ENCODE data around the gene PRRT1. TPM values are rescaled to one million over a fixed set of nuclear protein-coding genes. Genes with fewer than 3 reads are reported as not detected.

The PRRT1 gene
- total RNA-seq, 1 experiment from 2014 or later, result 12.6 TPM

GRCh38 chr6:32175711-32176475 lies 24.2 kb upstream of the PRRT1 start, which contains the start of gene AGPAT1:
Gene AGPAT1 (minus strand): TSS chr6:32176084. CDS start chr6:32171496, 4,588 bp downstream.
- no TSS peak for BruUV-seq (replicated peaks)
- Histone ChIP-seq H3K27ac (peak within 1 kb of the TSS; percentile 86), H3K4me2 (peak within 1 kb of the TSS; percentile 83), H3K27me3 (ENCODE audit: insufficient read depth, low read depth) (no peaks in the 10 kb centered on the region), H2AFZ (peak within 1 kb of the TSS; percentile 86), H3K79me2 (ENCODE audit: low read depth) (peaks cover 29% of the 10 kb centered on the region), H3F3A (ENCODE audit: insufficient read depth, low read depth) (peaks cover 15% of the 10 kb centered on the region; the same call in 1 of the 2 replicates), H3K9me3 (ENCODE audit: insufficient read depth, low read depth) (no peaks in the 10 kb centered on the region), H3K36me3 (ENCODE audit: low read depth) (no peaks in the 10 kb centered on the region), H3K4me1 (replicated peaks; ENCODE audit: insufficient read depth) (peaks cover 31% of the 10 kb centered on the region), H3K9me2 (ENCODE audit: insufficient read depth) (no peaks in the 10 kb centered on the region), H4K20me1 (ENCODE audit: insufficient read depth) (no peaks in the 10 kb centered on the region), H3K4me3 (peak within 1 kb of the TSS; percentile 98)
- POLR2A ChIA-PET (ENCODE audit: unreplicated experiment), result no interaction called here
- intact Hi-C loops (cut with micrococcal nuclease; ENCODE audit: unreplicated experiment), result loop anchor here (2.0 to 10.0 kb wide), 2 partner anchors 21 to 511 kb away; partner anchors contain the start of genes C6orf47, CSNK2B, GPANK1 and LY6G5B
- DNase-seq, result peak; percentile 82 to 96
- CTCF ChIA-PET, result no interaction called here
- TF ChIP-seq EZH2 (IDR thresholded peaks at IDR 0.05; ENCODE audit: low read depth) (no peak), CTCF (conservative IDR thresholded peaks at IDR 0.05) (no peak)

GRCh38 chr6:32175322-32175710 lies 23.6 kb upstream of the PRRT1 start:
- H3F3A ChIP-seq (ENCODE audit: insufficient read depth, low read depth), result peaks cover 15% of the 10 kb centered on the region; the same call in 1 of the 2 replicates
- no peaks in the 10 kb centered on the region for H4K20me1 ChIP-seq (ENCODE audit: insufficient read depth)
- no peak for DNase-seq
- H2AFZ ChIP-seq, result peak overlapping the region; percentile 86; the same call in 1 of the 2 replicates
- TF ChIP-seq CTCF (conservative IDR thresholded peaks at IDR 0.05) (no peak), EZH2 (IDR thresholded peaks at IDR 0.05; ENCODE audit: low read depth) (no peak)
- H3K9me2 ChIP-seq (ENCODE audit: insufficient read depth), result no peaks in the 10 kb centered on the region
- no peaks in the 10 kb centered on the region for H3K9me3 ChIP-seq (ENCODE audit: insufficient read depth, low read depth)
- no peaks in the 10 kb centered on the region for H3K27me3 ChIP-seq (ENCODE audit: insufficient read depth, low read depth)
- H3K79me2 ChIP-seq (ENCODE audit: low read depth), result peaks cover 29% of the 10 kb centered on the region
- no TSS peak for BruUV-seq (replicated peaks)
- no peaks in the 10 kb centered on the region for H3K36me3 ChIP-seq (ENCODE audit: low read depth)
- H3K27ac ChIP-seq, result no peak overlapping the region
- H3K4me3 ChIP-seq, result peak overlapping the region; percentile 98
- CTCF ChIA-PET, result no interaction called here
- H3K4me2 ChIP-seq, result peak overlapping the region; percentile 83
- H3K4me1 ChIP-seq (replicated peaks; ENCODE audit: insufficient read depth), result peaks cover 31% of the 10 kb centered on the region
- intact Hi-C loops (cut with micrococcal nuclease; ENCODE audit: unreplicated experiment), result loop anchor here (10.0 kb wide), 1 partner anchor 511 kb away; the partner anchor contains the start of genes C6orf47, CSNK2B, GPANK1 and LY6G5B
- POLR2A ChIA-PET (ENCODE audit: unreplicated experiment), result no interaction called here

GRCh38 chr6:32174416-32174815 lies 22.7 kb upstream of the PRRT1 start:
- DNase-seq, result no peak
- H3K36me3 ChIP-seq (ENCODE audit: low read depth), result no peaks in the 10 kb centered on the region
- no peaks in the 10 kb centered on the region for H3K9me3 ChIP-seq (ENCODE audit: insufficient read depth, low read depth)
- CTCF ChIA-PET, result no interaction called here
- no peaks in the 10 kb centered on the region for H3K27me3 ChIP-seq (ENCODE audit: insufficient read depth, low read depth)
- TF ChIP-seq CTCF (conservative IDR thresholded peaks at IDR 0.05), result no peak
- no peak for TF ChIP-seq EZH2 (IDR thresholded peaks at IDR 0.05; ENCODE audit: low read depth)
- peaks cover 27% of the 10 kb centered on the region for H3K79me2 ChIP-seq (ENCODE audit: low read depth)
- H4K20me1 ChIP-seq (ENCODE audit: insufficient read depth), result no peaks in the 10 kb centered on the region
- no peak overlapping the region for H2AFZ ChIP-seq
- POLR2A ChIA-PET (ENCODE audit: unreplicated experiment), result no interaction called here
- H3F3A ChIP-seq (ENCODE audit: insufficient read depth, low read depth), result peaks cover 17% of the 10 kb centered on the region; the same call in 1 of the 2 replicates
- intact Hi-C loops (cut with micrococcal nuclease; ENCODE audit: unreplicated experiment), result loop anchor here (10.0 kb wide), 1 partner anchor 510 kb away; the partner anchor contains the start of genes C6orf47, CSNK2B, GPANK1 and LY6G5B
- H3K27ac ChIP-seq, result no peak overlapping the region
- peaks cover 28% of the 10 kb centered on the region for H3K4me1 ChIP-seq (replicated peaks; ENCODE audit: insufficient read depth)
- H3K4me3 ChIP-seq, result no peak overlapping the region
- no TSS peak for BruUV-seq (replicated peaks)
- no peaks in the 10 kb centered on the region for H3K9me2 ChIP-seq (ENCODE audit: insufficient read depth)
- peak overlapping the region; percentile 83 for H3K4me2 ChIP-seq

Data from PC-9 (cell line).